Left lung (tissue), 10 donors: ENCODE results near the gene DNM3. TPM values are rescaled to one million over a fixed set of nuclear protein-coding genes. Genes with fewer than 3 reads are reported as not detected.

Experiments
- ATAC-seq: fragments of 200-7000 bp; cut with Tn5 transposase; one replicate; pipeline ENCODE4 v1.9.1; 2020; ENCODE audit warnings: moderate library complexity
- DNase-seq, 4 donors: peaks; one replicate each; pipeline ENCODE4 v3.0.0-alpha.2; 2013 to 2020
- H3K27ac ChIP-seq, 2 donors: fragments of 200-600 bp; sonication (generic) in 1 of 2; one replicate each; pipeline versions ENCODE4 v1.5.0 to v1.8.0; 2020 to 2021
- H3K27me3 ChIP-seq, 2 donors: fragments of 200-600 bp; sonication (generic) in 1 of 2; one replicate each; pipeline versions ENCODE4 v1.5.0 to v1.8.0; 2020 to 2021
- H3K36me3 ChIP-seq, 2 donors: fragments of 200-600 bp; sonication (generic) in 1 of 2; one replicate each; pipeline versions ENCODE4 v1.5.0 to v1.8.0; 2020 to 2021
- H3K4me1 ChIP-seq, 2 donors: fragments of 200-600 bp; one replicate each; pipeline ENCODE4 v1.8.0; 2021
- H3K4me3 ChIP-seq, 2 donors: fragments of 200-600 bp; sonication (generic) in 1 of 2; one replicate each; pipeline versions ENCODE4 v1.5.0 to v1.8.0; 2020 to 2021; ENCODE audit warnings: mild to moderate bottlenecking in 1 of 2
- H3K9me3 ChIP-seq, 2 donors: fragments of 200-600 bp; sonication (generic) in 1 of 2; one replicate each; pipeline versions ENCODE4 v1.5.0 to v1.8.0; 2020 to 2021
- intact Hi-C, 2 donors: fragments of 100-400 bp; cut with DNase I; formaldehyde crosslinking; loops; one replicate each; pipeline versions ENCODE4 v1.11.2 to v1.14.2; 2022
- polyA plus RNA-seq, 6 donors: library from polyadenylated mRNA; unstranded; fragments of 120-200 nt; gene quantifications; one replicate each; pipeline ENCODE4 v1.2.1, GENCODE V29; 2013; ENCODE audit not compliant: insufficient read length in 6 of 6
- total RNA-seq, 2 donors: library from RNA; stranded (reverse); fragmentation: NEBNext Ultra II Directional; extraction: Animal tissue kit (Norgen Biotek cat#: 25700); gene quantifications; one replicate each; pipeline ENCODE4 v1.2.1, GENCODE V29; 2021
- TF ChIP-seq, protein P1 (sequence below), 2 donors: fragments of 200-600 bp; sonication (generic) in 1 of 2; IDR thresholded peaks; one replicate each; pipeline versions ENCODE4 v1.5.0 to v1.8.0; 2021; ENCODE audit warnings: antibody characterized with exemption in 2 of 2
- donor health status: DM: no; HTN: yes; CAD: no.
- donor health status: DM: no; HTN: no; CAD: no.

The DNM3 gene
- total and polyA plus RNA-seq, 8 donors = 5.2 to 7.7 (median 6.3) TPM

DNA sequence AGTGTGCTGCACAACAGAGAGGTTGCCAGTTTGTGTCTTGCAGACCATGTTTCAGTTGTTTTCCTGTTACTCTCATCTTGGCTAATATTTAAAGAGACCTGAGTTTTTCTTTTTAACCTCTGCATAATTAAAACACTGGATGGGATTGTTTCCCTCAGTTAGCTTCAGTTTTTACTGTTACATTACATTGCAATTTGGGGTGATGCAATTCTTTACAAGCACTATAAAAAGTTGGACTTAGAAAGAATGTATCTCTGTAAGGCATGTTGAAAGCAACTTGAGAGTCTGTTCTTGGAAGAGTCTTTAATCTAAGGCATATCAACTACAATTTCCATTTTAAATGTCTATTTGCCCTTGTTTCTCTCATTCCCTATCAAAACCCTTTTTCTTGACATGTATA is 99.1 kb downstream of the DNM3 start:
- Histone ChIP-seq H3K4me3 (no peak overlapping the region), H3K4me1 (no peaks in the 10 kb centered on the region), H3K9me3 (no peaks in the 10 kb centered on the region), H3K27me3 (no peaks in the 10 kb centered on the region), H3K36me3 (no peaks in the 10 kb centered on the region), H3K27ac (no peak overlapping the region)
- intact Hi-C loops = no loop called here
- peak in 2 of 4 donors; percentile 7 to 11 for DNase-seq
- ATAC-seq = peak; percentile 68
- TF ChIP-seq, protein P1, sequence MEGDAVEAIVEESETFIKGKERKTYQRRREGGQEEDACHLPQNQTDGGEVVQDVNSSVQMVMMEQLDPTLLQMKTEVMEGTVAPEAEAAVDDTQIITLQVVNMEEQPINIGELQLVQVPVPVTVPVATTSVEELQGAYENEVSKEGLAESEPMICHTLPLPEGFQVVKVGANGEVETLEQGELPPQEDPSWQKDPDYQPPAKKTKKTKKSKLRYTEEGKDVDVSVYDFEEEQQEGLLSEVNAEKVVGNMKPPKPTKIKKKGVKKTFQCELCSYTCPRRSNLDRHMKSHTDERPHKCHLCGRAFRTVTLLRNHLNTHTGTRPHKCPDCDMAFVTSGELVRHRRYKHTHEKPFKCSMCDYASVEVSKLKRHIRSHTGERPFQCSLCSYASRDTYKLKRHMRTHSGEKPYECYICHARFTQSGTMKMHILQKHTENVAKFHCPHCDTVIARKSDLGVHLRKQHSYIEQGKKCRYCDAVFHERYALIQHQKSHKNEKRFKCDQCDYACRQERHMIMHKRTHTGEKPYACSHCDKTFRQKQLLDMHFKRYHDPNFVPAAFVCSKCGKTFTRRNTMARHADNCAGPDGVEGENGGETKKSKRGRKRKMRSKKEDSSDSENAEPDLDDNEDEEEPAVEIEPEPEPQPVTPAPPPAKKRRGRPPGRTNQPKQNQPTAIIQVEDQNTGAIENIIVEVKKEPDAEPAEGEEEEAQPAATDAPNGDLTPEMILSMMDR (IDR thresholded peaks at IDR 0.05) = no peak

DNA sequence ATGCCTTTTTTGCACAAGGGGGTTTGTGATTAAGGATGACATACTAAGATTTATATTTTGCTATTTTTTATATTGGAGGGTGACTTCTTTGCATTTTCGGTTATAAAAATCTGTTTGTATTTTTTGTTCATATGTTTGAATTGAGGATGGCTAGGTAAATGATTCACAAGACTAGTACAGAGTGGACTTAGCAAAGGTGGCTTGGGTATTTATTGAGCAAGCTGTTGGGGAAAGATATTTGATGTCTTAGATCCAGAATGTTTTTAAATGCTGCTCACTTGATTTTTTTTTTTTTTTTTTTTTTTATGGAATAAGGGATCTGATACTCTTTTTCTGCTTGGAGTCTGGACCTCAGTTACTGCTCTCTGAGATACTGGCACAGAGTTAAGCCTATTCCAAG is 100.6 kb downstream of the DNM3 start:
- no peaks in the 10 kb centered on the region for H3K4me1 ChIP-seq
- H3K27me3 ChIP-seq = no peaks in the 10 kb centered on the region
- intact Hi-C loops = no loop called here
- H3K27ac ChIP-seq = no peak overlapping the region
- ATAC-seq (no peak), DNase-seq (no peak)
- no peaks in the 10 kb centered on the region for H3K36me3 ChIP-seq
- no peaks in the 10 kb centered on the region for H3K9me3 ChIP-seq
- TF ChIP-seq, protein P1 (IDR thresholded peaks at IDR 0.05) = no peak
- H3K4me3 ChIP-seq = no peak overlapping the region

DNA sequence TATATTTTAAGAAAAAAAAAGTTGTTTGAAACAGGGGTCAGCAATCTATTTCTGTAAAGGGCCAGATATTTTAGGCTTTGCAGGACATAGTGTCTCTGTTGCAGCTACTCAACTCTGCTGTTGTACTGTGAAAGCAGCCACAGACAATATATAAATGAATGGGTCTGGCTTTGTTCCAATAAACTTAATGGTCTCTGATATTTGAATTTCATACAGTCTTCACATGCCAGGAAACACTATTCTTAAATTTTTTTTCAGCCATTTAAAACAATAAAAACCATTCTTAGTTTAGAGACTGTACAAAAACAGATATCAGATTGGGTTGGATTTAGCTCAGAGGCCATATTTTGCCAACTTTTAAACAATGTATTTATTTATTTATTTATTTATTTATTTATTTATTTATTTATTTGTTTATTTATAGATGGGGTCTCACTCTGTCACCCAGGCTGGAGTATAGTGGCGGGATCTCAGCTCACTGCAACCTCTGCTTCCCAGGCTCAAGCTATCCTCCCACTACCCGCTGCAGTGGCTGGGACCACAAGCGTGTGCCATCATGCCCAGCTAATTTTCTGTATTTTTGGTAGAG is 102.8 kb downstream of the DNM3 start:
- H3K9me3 ChIP-seq = no peaks in the 10 kb centered on the region
- DNase-seq (no peak), ATAC-seq (no peak)

DNA sequence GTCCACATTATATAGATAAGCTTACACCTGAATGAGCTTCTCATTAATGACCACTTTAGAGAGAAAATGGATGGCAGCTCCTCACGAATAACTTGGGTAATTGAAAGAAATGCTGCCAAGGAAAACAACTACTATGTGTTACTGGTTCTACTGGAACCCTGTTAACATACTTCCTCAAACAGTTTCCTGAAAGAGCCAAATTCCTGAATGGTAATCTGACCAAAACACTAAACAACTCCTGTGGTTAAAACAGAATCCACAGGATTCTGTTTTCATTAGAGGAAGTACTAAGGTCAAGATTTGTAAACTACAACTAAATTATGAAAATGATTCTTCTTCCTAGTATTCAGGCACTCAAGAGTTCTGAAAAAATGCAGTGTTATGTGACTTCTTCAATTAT is 107.2 kb downstream of the DNM3 start:
- intact Hi-C loops = no loop called here
- Histone ChIP-seq H3K9me3 (no peaks in the 10 kb centered on the region), H3K4me3 (no peak overlapping the region), H3K27me3 (no peaks in the 10 kb centered on the region), H3K4me1 (no peaks in the 10 kb centered on the region), H3K36me3 (no peaks in the 10 kb centered on the region), H3K27ac (no peak overlapping the region)
- DNase-seq = no peak
- TF ChIP-seq, protein P1 (IDR thresholded peaks at IDR 0.05) = no peak
- peak; percentile 58 for ATAC-seq

More for the DNA sequence above, 102.8 kb downstream of the DNM3 start:
- intact Hi-C loops = no loop called here
- no peak overlapping the region for H3K4me3 ChIP-seq
- H3K27ac ChIP-seq = no peak overlapping the region
- no peaks in the 10 kb centered on the region for H3K27me3 ChIP-seq
- H3K36me3 ChIP-seq = no peaks in the 10 kb centered on the region
- TF ChIP-seq, protein P1 (IDR thresholded peaks at IDR 0.05) = no peak
- H3K4me1 ChIP-seq = no peaks in the 10 kb centered on the region

DNA sequence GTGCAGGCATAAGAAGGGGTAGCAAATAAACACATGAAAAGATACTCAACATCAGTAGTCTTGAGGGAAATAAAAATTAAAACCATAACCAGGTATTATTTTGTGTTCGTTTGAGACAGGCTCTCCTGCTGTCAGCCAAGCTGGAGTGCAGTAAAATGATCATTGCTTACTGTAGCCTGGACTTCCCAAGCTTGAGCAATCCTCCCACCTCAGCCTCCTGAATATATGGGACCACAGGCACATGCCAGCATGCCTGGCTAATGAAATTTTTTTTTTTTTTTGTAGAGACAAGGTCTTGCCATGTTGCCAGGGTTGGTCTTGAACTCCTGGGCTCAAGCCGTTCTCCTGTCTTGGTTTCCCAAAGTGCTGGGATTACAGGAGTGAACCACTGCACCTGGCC is 108.0 kb downstream of the DNM3 start:
- H3K4me3 ChIP-seq = no peak overlapping the region
- intact Hi-C loops = no loop called here
- no peaks in the 10 kb centered on the region for H3K27me3 ChIP-seq
- H3K27ac ChIP-seq = no peak overlapping the region
- DNase-seq = no peak
- no peaks in the 10 kb centered on the region for H3K36me3 ChIP-seq
- ATAC-seq = no peak
- H3K4me1 ChIP-seq = no peaks in the 10 kb centered on the region
- TF ChIP-seq, protein P1 (IDR thresholded peaks at IDR 0.05) = no peak
- H3K9me3 ChIP-seq = no peaks in the 10 kb centered on the region
